Body of pancreas (tissue), 4 donors: ENCODE results near the gene AADACL3.

Experiments
- CTCF ChIP-seq, 7 experiments: fragments of 450-650 bp in 4 of 7; fragments of 200-600 bp in 3 of 7; sonication (generic) in 3 of 7; IDR thresholded peaks; one replicate each; pipeline ENCODE4 v1.5.1; 2016 to 2019; ENCODE audit warnings: antibody characterized with exemption in 7 of 7
- POLR2A ChIP-seq, 3 donors: fragments of 450-650 bp; IDR thresholded peaks; one replicate each; pipeline ENCODE4 v1.6.1; 2016; ENCODE audit warnings: antibody characterized with exemption in 3 of 3, mild to moderate bottlenecking in 2 of 3

- no peak for TF ChIP-seq CTCF (IDR thresholded peaks at IDR 0.05)
- no peak for TF ChIP-seq POLR2A (IDR thresholded peaks at IDR 0.05)
These were observed 57.5 kb downstream of the AADACL3 start, which contains the start of gene PRAMEF12 for GRCh38 chr1:12773438-12773837.
